Measurements from ENCODE around the gene PFDN5. TPM values are rescaled to one million over a fixed set of nuclear protein-coding genes. Genes with fewer than 3 reads are reported as not detected.
A peak's percentile ranks its signal among the peaks of the same experiment; 100 is the strongest.

Gene PFDN5
- 480 and 497 TPM in 2 replicates for total RNA-seq (2014; rRNA removed; shearing (Covaris generic))

- DNase-seq (ENCODE audit: low read depth), result peak; percentile 83
Observed at GRCh38 chr12:53295070-53295890, at the start of gene PFDN5. PFDN5 (plus strand) TSS chr12:53295542; CDS start chr12:53295568, 26 bp downstream.

- peak; percentile 77 for DNase-seq (ENCODE audit: low read depth)
Observed at GRCh38 chr12:53251477-53252348, 43.6 kb upstream of the PFDN5 start.

GRCh38 chr12:53252349-53252916 is 42.9 kb upstream of the PFDN5 start:
- DNase-seq (ENCODE audit: low read depth), result peak; percentile 38

GRCh38 chr12:53253298-53253697 is 42.0 kb upstream of the PFDN5 start:
- DNase-seq (ENCODE audit: low read depth), result no peak

GRCh38 chr12:53254816-53255545 is 40.4 kb upstream of the PFDN5 start:
- DNase-seq (ENCODE audit: low read depth), result no peak

- no peak for DNase-seq (ENCODE audit: low read depth)
Observed at GRCh38 chr12:53255996-53256395, 39.3 kb upstream of the PFDN5 start.

GRCh38 chr12:53258541-53259539 is 36.5 kb upstream of the PFDN5 start:
- DNase-seq (ENCODE audit: low read depth), result no peak

GRCh38 chr12:53259891-53260290 is 35.5 kb upstream of the PFDN5 start:
- DNase-seq (ENCODE audit: low read depth), result no peak

- DNase-seq (ENCODE audit: low read depth), result no peak
Observed at GRCh38 chr12:53265783-53266182, 29.6 kb upstream of the PFDN5 start.

GRCh38 chr12:53267306-53267998 is 27.9 kb upstream of the PFDN5 start:
- DNase-seq (ENCODE audit: low read depth), result peak; percentile 28

- peak; percentile 73 for DNase-seq (ENCODE audit: low read depth)
Observed at GRCh38 chr12:53267999-53268629, 27.2 kb upstream of the PFDN5 start, which contains the start of gene ESPL1. ESPL1 (plus strand) TSS chr12:53268299; CDS start chr12:53268767, 468 bp downstream.

GRCh38 chr12:53268630-53269562 is 26.4 kb upstream of the PFDN5 start:
- no peak for DNase-seq (ENCODE audit: low read depth)

- no peak for DNase-seq (ENCODE audit: low read depth)
Observed at GRCh38 chr12:53274445-53274844, 20.9 kb upstream of the PFDN5 start.

- DNase-seq (ENCODE audit: low read depth), result no peak
Observed at GRCh38 chr12:53276511-53276910, 18.8 kb upstream of the PFDN5 start.

GRCh38 chr12:53277981-53278380 is 17.4 kb upstream of the PFDN5 start:
- no peak for DNase-seq (ENCODE audit: low read depth)

- DNase-seq (ENCODE audit: low read depth), result no peak
Observed at GRCh38 chr12:53279283-53279869, 16.0 kb upstream of the PFDN5 start.

- no peak for DNase-seq (ENCODE audit: low read depth)
Observed at GRCh38 chr12:53279888-53280498, 15.3 kb upstream of the PFDN5 start.

All from RPMI7951 (cell line).